EL (cell line): ENCODE data around the gene DIDO1.
"Not testable (repeated sequence)": the region's sequence is repeated elsewhere in the genome, so short reads cannot be mapped to it uniquely, and the experiment has no call there.

Experiments used
- DNase-seq: peaks from one replicate; pipeline ENCODE4 v3.0.0-alpha.2; 2016

The DIDO1 gene

GRCh38 chr20:62875419-62876361, 50.6 kb downstream of the DIDO1 start:
- DNase-seq: peak; percentile 86

GRCh38 chr20:62874964-62875344, 51.4 kb downstream of the DIDO1 start:
- no peak for DNase-seq

- DNase-seq: peak; percentile 66
These were observed 52.6 kb downstream of the DIDO1 start for GRCh38 chr20:62873681-62874031.

GRCh38 chr20:62873280-62873679, 53.0 kb downstream of the DIDO1 start:
- no peak for DNase-seq

GRCh38 chr20:62872862-62873261, 53.4 kb downstream of the DIDO1 start:
- no peak for DNase-seq

GRCh38 chr20:62872184-62872847, 54.0 kb downstream of the DIDO1 start:
- no peak for DNase-seq

- DNase-seq: no peak
These were observed 62.1 kb downstream of the DIDO1 start for GRCh38 chr20:62864207-62864606.

- DNase-seq: peak; percentile 79
These were observed 64.5 kb downstream of the DIDO1 start, which contains the start of gene TCFL5 for GRCh38 chr20:62861726-62862336. TSS of gene TCFL5 (minus strand) at chr20:62861822. CDS start at chr20:62861670, 152 bp downstream.

GRCh38 chr20:62860924-62861691, 65.2 kb downstream of the DIDO1 start:
- peak; percentile 28 for DNase-seq

- peak; percentile 51 for DNase-seq
These were observed 65.8 kb downstream of the DIDO1 start for GRCh38 chr20:62860391-62860923.

GRCh38 chr20:62859721-62860120, 66.6 kb downstream of the DIDO1 start:
- no peak for DNase-seq

- DNase-seq: no peak
These were observed 68.1 kb downstream of the DIDO1 start for GRCh38 chr20:62858058-62858830.

- DNase-seq: no peak
These were observed 69.2 kb downstream of the DIDO1 start for GRCh38 chr20:62856931-62857619.

- no peak for DNase-seq
These were observed 71.2 kb downstream of the DIDO1 start for GRCh38 chr20:62855120-62855519.

GRCh38 chr20:62854121-62854520, 72.2 kb downstream of the DIDO1 start:
- no peak for DNase-seq

- DNase-seq: not testable (repeated sequence)
These were observed 73.0 kb downstream of the DIDO1 start for GRCh38 chr20:62853304-62853703.

- DNase-seq: no peak
These were observed 73.5 kb downstream of the DIDO1 start for GRCh38 chr20:62852841-62853240.

- DNase-seq: no peak
These were observed 74.1 kb downstream of the DIDO1 start for GRCh38 chr20:62852196-62852595.

- no peak for DNase-seq
These were observed 75.9 kb downstream of the DIDO1 start for GRCh38 chr20:62850333-62850974.

GRCh38 chr20:62849431-62849830, 76.9 kb downstream of the DIDO1 start:
- no peak for DNase-seq

GRCh38 chr20:62848917-62849316, 77.4 kb downstream of the DIDO1 start:
- not testable (repeated sequence) for DNase-seq
